DMS153 treated with DMSO at 0.1 percent for 48 hours (cell line): ENCODE results near the gene SDCBP2.

Experiments
- DNase-seq: peaks from one replicate; lab custom pipeline; 2025; ENCODE audit not compliant: unreplicated experiment; lab: John Stamatoyannopoulos, UW

SDCBP2 gene

GRCh38 chr20:1331801-1332453, 3.0 kb upstream of the SDCBP2 start:
- DNase-seq, result no peak

GRCh38 chr20:1331101-1331500, 2.2 kb upstream of the SDCBP2 start:
- no peak for DNase-seq

- DNase-seq, result no peak
Observed at GRCh38 chr20:1330075-1330830, 1.3 kb upstream of the SDCBP2 start.

- no peak for DNase-seq
Observed at GRCh38 chr20:1327827-1328679, 886 bp downstream of the SDCBP2 start.

- DNase-seq, result no peak
Observed at GRCh38 chr20:1327241-1327653, 1.7 kb downstream of the SDCBP2 start.

GRCh38 chr20:1326031-1326930, 2.7 kb downstream of the SDCBP2 start:
- DNase-seq, result no peak

GRCh38 chr20:1325173-1326030, 3.5 kb downstream of the SDCBP2 start:
- peak; percentile 80 for DNase-seq

- no peak for DNase-seq
Observed at GRCh38 chr20:1324598-1325172, 4.3 kb downstream of the SDCBP2 start.

GRCh38 chr20:1323830-1324597, 4.9 kb downstream of the SDCBP2 start:
- DNase-seq, result no peak

GRCh38 chr20:1323256-1323655, 5.7 kb downstream of the SDCBP2 start:
- no peak for DNase-seq

- DNase-seq, result no peak
Observed at GRCh38 chr20:1322511-1323245, 6.3 kb downstream of the SDCBP2 start.

- DNase-seq, result no peak
Observed at GRCh38 chr20:1321654-1321939, 7.3 kb downstream of the SDCBP2 start.

- DNase-seq, result no peak
Observed at GRCh38 chr20:1320902-1321653, 7.9 kb downstream of the SDCBP2 start.

- DNase-seq, result no peak
Observed at GRCh38 chr20:1320016-1320415, 8.9 kb downstream of the SDCBP2 start.

- no peak for DNase-seq
Observed at GRCh38 chr20:1319462-1319861, 9.5 kb downstream of the SDCBP2 start.

GRCh38 chr20:1319051-1319450, 9.9 kb downstream of the SDCBP2 start:
- DNase-seq, result no peak

- no peak for DNase-seq
Observed at GRCh38 chr20:1317545-1318255, 11.2 kb downstream of the SDCBP2 start.
